ENCODE results near the gene ARHGAP42.

The ARHGAP42 gene

DNA sequence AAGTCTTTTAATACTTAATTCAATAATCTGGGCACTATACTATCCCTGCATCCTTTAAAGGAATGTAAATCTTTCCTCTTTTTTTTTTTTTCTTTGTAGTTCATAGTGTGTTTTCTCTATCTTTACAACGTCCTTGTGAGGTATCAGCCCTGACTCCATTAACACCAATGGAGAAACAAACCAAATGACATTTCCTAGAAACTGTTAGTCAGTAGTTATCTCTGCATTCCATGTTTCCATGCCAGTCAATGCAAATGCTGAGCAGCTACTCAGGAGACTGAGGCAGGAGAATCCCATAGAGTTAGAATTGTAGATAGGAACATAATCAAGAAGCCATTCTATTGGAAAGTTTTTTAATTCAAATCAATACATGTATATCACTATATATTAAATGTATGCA, 182.2 kb downstream of the ARHGAP42 start:
- Histone ChIP-seq H3K9me3 (ENCODE audit: control insufficient read depth, low read length) (no peaks in the 10 kb centered on the region), H3K36me3 (ENCODE audit: control insufficient read depth, insufficient read depth, low read length) (no peaks in the 10 kb centered on the region), H3K27ac (ENCODE audit: low read depth, low read length, severe bottlenecking) (no peak overlapping the region), H3K4me1 (ENCODE audit: control insufficient read depth, insufficient read depth, low read length, poor library complexity, severe bottlenecking) (peaks cover 4% of the 10 kb centered on the region), H3K4me3 (ENCODE audit: extremely low read depth, insufficient read depth, low read length, poor library complexity, severe bottlenecking) (no peak overlapping the region)
- WGBS, 2 experiments (ENCODE audit: insufficient coverage in 2 of 2), result no CpG with 5 or more reads among the region's 1 CpG

DNA sequence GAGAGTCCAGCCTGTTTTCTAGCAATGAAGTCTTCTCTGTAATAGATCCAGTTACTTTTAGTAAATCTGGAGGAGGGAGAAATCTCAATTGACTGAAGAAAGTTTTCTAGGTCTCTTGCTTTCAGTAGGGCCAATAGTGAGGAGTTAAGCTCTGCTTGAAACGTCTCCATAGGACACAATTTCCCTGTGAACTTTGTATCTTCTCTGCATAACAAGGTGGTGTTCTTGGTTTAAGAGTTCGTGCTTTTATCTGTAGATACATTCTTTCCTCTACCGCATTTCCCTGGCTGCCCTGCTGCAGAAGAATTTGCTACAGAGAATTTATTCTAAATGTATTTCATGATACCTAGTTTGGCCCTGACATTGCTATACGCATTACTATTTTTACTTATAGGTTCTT, 183.1 kb downstream of the ARHGAP42 start:
- Histone ChIP-seq H3K4me3 (ENCODE audit: extremely low read depth, insufficient read depth, low read length, poor library complexity, severe bottlenecking) (no peak overlapping the region), H3K27ac (ENCODE audit: low read depth, low read length, severe bottlenecking) (no peak overlapping the region), H3K9me3 (ENCODE audit: control insufficient read depth, low read length) (no peaks in the 10 kb centered on the region), H3K36me3 (ENCODE audit: control insufficient read depth, insufficient read depth, low read length) (no peaks in the 10 kb centered on the region), H3K4me1 (ENCODE audit: control insufficient read depth, insufficient read depth, low read length, poor library complexity, severe bottlenecking) (peaks cover 11% of the 10 kb centered on the region)
- 40% methylated on average over 1 of the region's 4 CpGs; no CpG with 5 or more reads in 1 of the 2 experiments for WGBS, 2 experiments (ENCODE audit: insufficient coverage in 2 of 2)

DNA sequence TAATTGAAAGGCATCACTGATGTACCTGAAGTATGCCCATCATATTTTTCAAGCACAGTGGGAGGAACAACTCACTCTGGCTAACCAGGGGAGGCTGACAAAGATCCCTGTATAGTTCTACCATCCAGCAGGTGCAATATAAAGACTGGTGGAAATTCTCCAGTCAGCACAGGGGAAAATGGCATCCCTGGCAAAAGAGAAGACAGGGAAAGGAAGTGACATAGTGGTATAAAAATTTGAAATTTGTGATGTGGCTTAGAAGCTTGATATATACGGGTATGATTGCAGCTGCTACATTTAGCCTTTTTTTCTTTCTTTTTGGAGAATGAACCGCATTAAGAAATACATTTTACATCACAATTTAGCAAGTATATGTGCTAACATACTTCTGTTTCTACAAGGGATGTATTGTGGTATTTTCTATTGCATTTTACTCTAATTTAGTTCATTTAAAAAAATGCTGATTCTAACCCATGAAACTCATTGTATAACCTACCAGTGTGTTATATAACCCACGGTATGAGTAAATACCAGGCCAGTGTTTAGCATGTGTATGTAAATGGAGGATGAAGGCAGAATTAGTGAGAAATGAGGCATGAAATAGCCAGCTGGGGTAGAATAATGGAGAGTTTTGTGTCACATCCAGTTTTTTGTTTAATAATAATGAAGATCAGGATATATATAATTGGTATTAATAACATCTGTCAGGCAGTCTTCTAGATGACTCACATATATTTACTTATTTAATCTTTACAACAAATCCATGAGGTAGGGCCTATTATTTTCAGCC, 186.1 kb downstream of the ARHGAP42 start:
- Histone ChIP-seq H3K4me1 (ENCODE audit: control insufficient read depth, insufficient read depth, low read length, poor library complexity, severe bottlenecking) (peaks cover 28% of the 10 kb centered on the region), H3K36me3 (ENCODE audit: control insufficient read depth, insufficient read depth, low read length) (no peaks in the 10 kb centered on the region), H3K4me3 (ENCODE audit: extremely low read depth, insufficient read depth, low read length, poor library complexity, severe bottlenecking) (no peak overlapping the region), H3K27ac (ENCODE audit: low read depth, low read length, severe bottlenecking) (no peak overlapping the region), H3K9me3 (ENCODE audit: control insufficient read depth, low read length) (no peaks in the 10 kb centered on the region)
- WGBS, 2 experiments (ENCODE audit: insufficient coverage in 2 of 2), result 100% methylated on average over 1 of the region's 3 CpGs; no CpG with 5 or more reads in 1 of the 2 experiments

DNA sequence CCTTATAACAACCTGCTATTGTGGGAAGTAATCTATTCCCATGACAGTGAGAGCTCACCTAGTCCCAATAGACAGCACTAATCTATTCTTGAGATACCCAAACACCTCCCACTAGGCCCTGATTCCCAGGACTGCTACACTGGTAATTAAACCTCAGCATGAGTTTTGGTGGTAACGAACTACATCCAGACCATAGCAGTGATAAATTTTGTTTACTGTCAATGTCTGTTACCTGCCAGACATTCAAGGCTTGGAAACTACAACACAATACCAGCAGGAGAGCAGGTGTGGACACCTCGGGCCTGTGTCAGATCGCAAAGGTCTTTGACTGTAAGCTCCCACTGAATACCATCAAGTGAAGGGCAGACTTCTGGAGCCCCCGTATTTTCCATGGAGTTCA, 187.1 kb downstream of the ARHGAP42 start:
- H3K4me1 ChIP-seq (ENCODE audit: control insufficient read depth, insufficient read depth, low read length, poor library complexity, severe bottlenecking), result peaks cover 28% of the 10 kb centered on the region
- 85 to 91% methylated on average over 2 to 4 of the region's 4 CpGs for WGBS, 2 experiments (ENCODE audit: insufficient coverage in 2 of 2)
- H3K4me3 ChIP-seq (ENCODE audit: extremely low read depth, insufficient read depth, low read length, poor library complexity, severe bottlenecking), result no peak overlapping the region
- no peaks in the 10 kb centered on the region for H3K36me3 ChIP-seq (ENCODE audit: control insufficient read depth, insufficient read depth, low read length)
- H3K9me3 ChIP-seq (ENCODE audit: control insufficient read depth, low read length), result no peaks in the 10 kb centered on the region
- H3K27ac ChIP-seq (ENCODE audit: low read depth, low read length, severe bottlenecking), result no peak overlapping the region

DNA sequence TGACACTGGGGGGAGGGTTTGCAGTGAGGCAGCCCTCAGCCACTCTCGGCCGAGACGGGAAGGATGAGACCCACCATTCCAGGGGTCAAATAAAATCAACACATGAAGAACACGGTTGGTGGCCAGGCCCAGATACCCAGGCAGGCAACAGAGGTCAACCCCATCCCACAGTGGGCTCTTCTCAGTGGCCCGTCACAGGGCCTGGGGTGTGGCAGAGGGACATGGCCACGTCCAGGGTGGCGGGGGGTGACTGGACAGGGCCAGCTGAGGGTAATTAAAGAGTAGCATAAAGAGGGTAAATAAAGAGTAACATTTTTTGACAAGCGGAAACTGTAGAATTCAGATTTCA, 188.4 kb downstream of the ARHGAP42 start:
- no peak overlapping the region for H3K4me3 ChIP-seq (ENCODE audit: extremely low read depth, insufficient read depth, low read length, poor library complexity, severe bottlenecking)
- H3K9me3 ChIP-seq (ENCODE audit: control insufficient read depth, low read length), result peaks cover 2% of the 10 kb centered on the region
- H3K27ac ChIP-seq (ENCODE audit: low read depth, low read length, severe bottlenecking), result no peak overlapping the region
- H3K4me1 ChIP-seq (ENCODE audit: control insufficient read depth, insufficient read depth, low read length, poor library complexity, severe bottlenecking), result peaks cover 28% of the 10 kb centered on the region
- 93 to 95% methylated on average over 6 to 8 of the region's 8 CpGs for WGBS, 2 experiments (ENCODE audit: insufficient coverage in 2 of 2)
- no peaks in the 10 kb centered on the region for H3K36me3 ChIP-seq (ENCODE audit: control insufficient read depth, insufficient read depth, low read length)

DNA sequence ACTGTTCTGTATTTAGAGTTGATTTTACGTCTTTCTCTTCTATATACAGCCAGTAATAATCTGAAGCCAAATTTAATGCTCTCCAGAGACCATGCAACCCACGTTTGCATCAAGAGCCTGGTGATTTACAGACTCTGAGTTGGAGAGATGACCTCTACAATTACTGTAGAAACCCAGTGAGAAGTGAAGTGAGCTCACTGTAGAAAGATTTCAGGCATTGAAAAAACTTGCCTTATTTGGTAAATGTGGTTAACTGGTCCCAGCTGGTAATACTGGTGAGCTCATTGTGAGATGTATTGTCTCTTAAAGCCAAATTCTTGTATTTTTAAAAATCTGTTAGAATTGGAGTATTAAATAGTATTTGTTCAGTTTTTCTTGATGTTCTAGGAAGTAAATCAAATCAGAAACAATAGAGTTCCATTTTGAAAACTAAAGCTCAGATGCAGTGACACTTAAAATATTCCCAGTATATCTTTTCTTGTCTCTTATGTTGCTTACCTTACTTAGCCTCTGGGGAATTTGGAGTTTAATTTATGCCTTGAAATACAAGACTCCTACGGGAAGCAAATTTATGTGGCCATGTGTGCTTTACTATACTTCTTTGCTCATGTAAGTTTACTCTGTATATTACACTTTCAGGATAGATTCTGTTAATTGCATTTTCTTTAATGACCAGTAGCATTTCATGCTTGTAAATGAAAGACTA, 189.9 kb downstream of the ARHGAP42 start:
- WGBS, 2 experiments (ENCODE audit: insufficient coverage in 2 of 2), result no CpG with 5 or more reads among the region's 3 CpGs
- peaks cover 28% of the 10 kb centered on the region for H3K4me1 ChIP-seq (ENCODE audit: control insufficient read depth, insufficient read depth, low read length, poor library complexity, severe bottlenecking)
- no peak overlapping the region for H3K4me3 ChIP-seq (ENCODE audit: extremely low read depth, insufficient read depth, low read length, poor library complexity, severe bottlenecking)
- H3K36me3 ChIP-seq (ENCODE audit: control insufficient read depth, insufficient read depth, low read length), result no peaks in the 10 kb centered on the region
- peaks cover 8% of the 10 kb centered on the region for H3K9me3 ChIP-seq (ENCODE audit: control insufficient read depth, low read length)
- peak overlapping the region; percentile 93 for H3K27ac ChIP-seq (ENCODE audit: low read depth, low read length, severe bottlenecking)

DNA sequence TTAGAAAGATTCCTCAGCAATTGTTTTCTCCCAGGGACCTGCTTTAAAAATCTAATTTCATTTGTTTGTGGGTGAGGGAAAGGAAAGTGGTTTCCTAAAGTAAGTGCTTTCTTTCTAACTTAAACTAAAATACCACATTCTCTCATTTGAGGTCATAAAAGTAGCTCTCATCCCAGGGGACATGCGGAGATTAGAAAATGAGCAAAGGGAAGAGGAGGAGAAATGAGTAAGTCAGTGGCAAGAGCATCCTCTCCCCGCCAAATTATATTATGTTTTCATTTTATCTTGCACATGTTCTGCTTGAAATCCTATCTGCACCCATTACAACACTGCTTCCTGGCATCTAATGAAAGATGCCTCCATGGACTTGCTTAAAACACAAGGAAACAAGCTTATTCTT, 191.4 kb downstream of the ARHGAP42 start:
- Histone ChIP-seq H3K4me1 (ENCODE audit: control insufficient read depth, insufficient read depth, low read length, poor library complexity, severe bottlenecking) (peaks cover 28% of the 10 kb centered on the region), H3K4me3 (ENCODE audit: extremely low read depth, insufficient read depth, low read length, poor library complexity, severe bottlenecking) (no peak overlapping the region), H3K36me3 (ENCODE audit: control insufficient read depth, insufficient read depth, low read length) (no peaks in the 10 kb centered on the region), H3K27ac (ENCODE audit: low read depth, low read length, severe bottlenecking) (no peak overlapping the region), H3K9me3 (ENCODE audit: control insufficient read depth, low read length) (peaks cover 8% of the 10 kb centered on the region)
- WGBS, 2 experiments (ENCODE audit: insufficient coverage in 2 of 2), result no CpG with 5 or more reads among the region's 2 CpGs

DNA sequence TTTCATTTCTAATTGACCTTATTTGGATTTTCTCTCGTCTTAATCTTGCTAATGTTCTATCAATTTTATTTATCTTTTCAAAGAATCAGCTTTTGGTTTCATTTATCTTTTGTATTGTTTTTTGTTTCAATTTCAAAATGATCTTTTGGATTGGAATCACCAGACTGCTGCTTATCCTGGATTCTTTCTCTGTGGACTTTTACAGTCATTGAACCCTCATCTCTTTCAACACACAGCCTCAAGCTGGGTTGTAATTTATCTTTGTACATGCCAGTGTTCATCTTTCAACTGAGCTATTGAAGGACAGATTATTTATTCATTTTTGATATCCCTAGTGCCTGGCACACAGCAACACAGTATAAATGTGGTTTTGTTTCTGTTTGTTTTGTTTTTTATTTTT, 195.9 kb downstream of the ARHGAP42 start:
- no peak overlapping the region for H3K4me3 ChIP-seq (ENCODE audit: extremely low read depth, insufficient read depth, low read length, poor library complexity, severe bottlenecking)
- peaks cover 8% of the 10 kb centered on the region for H3K9me3 ChIP-seq (ENCODE audit: control insufficient read depth, low read length)
- H3K4me1 ChIP-seq (ENCODE audit: control insufficient read depth, insufficient read depth, low read length, poor library complexity, severe bottlenecking), result no peaks in the 10 kb centered on the region
- no peak overlapping the region for H3K27ac ChIP-seq (ENCODE audit: low read depth, low read length, severe bottlenecking)
- no peaks in the 10 kb centered on the region for H3K36me3 ChIP-seq (ENCODE audit: control insufficient read depth, insufficient read depth, low read length)
- no CpG with 5 or more reads among the region's 1 CpG for WGBS, 2 experiments (ENCODE audit: insufficient coverage in 2 of 2)

DNA sequence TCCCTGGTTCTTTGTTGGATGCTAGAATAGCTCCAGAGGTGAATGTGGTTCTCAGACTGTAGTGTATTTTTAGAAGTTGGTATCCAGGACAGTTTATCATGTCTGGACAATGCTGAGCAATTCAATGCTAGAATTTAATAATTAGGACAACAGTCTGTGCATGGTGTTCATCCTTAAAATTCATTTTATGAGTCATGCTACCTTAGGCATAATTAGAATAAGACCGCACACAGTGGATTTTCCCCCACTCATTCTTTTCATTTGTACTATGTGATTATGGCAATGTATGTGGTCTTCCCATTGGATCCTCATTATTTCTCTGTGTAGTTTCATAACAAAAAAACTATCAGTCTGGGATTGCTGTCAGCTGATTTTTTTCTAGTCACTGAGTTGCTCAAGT, 196.7 kb downstream of the ARHGAP42 start:
- Histone ChIP-seq H3K4me3 (ENCODE audit: extremely low read depth, insufficient read depth, low read length, poor library complexity, severe bottlenecking) (no peak overlapping the region), H3K27ac (ENCODE audit: low read depth, low read length, severe bottlenecking) (no peak overlapping the region), H3K9me3 (ENCODE audit: control insufficient read depth, low read length) (peaks cover 8% of the 10 kb centered on the region), H3K4me1 (ENCODE audit: control insufficient read depth, insufficient read depth, low read length, poor library complexity, severe bottlenecking) (no peaks in the 10 kb centered on the region), H3K36me3 (ENCODE audit: control insufficient read depth, insufficient read depth, low read length) (no peaks in the 10 kb centered on the region)
- no CpG with 5 or more reads among the region's 1 CpG for WGBS, 2 experiments (ENCODE audit: insufficient coverage in 2 of 2)

DNA sequence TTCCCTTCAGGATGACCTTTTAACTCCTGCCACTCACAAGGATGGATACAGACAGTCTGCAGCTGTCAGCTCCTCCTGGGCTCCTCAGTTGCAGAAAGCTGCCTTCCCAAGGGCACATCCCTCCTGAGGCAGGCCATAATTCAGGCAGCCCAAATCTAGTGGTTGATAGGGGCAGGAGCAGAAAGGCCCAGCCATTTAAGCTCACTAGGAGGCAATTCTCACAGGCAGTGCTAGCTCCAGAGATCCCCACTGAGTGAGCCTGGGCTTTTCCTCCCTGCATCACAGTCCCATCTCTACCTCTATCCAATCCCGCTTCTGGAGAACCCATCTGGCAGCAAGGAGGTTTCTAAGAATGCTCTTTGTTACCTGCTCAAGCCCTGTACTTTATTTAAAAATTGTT, 200.6 kb downstream of the ARHGAP42 start:
- no peak overlapping the region for H3K4me3 ChIP-seq (ENCODE audit: extremely low read depth, insufficient read depth, low read length, poor library complexity, severe bottlenecking)

DNA sequence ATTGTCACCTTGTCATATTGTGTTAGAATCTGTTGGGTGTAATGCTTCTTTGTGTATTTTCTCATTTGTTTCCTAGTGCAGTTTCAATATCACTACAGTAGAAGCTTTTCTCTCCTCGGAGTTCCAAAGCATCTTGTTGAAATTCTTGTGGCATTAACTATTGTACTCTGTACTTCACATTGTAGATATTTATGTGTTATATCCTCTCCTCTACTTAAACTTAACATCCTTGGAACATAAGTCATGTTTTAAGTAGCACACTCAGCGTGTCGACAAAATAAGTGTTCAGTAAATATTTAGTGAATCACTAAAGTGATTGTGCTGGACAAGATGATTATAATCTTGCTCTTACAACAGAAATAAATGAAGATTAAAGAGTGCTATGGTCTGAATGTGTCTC, 201.7 kb downstream of the ARHGAP42 start:
- H3K36me3 ChIP-seq (ENCODE audit: control insufficient read depth, insufficient read depth, low read length), result no peaks in the 10 kb centered on the region
- no CpG with 5 or more reads among the region's 3 CpGs for WGBS, 2 experiments (ENCODE audit: insufficient coverage in 2 of 2)
- H3K4me3 ChIP-seq (ENCODE audit: extremely low read depth, insufficient read depth, low read length, poor library complexity, severe bottlenecking), result no peak overlapping the region
- H3K27ac ChIP-seq (ENCODE audit: low read depth, low read length, severe bottlenecking), result no peak overlapping the region
- no peaks in the 10 kb centered on the region for H3K9me3 ChIP-seq (ENCODE audit: control insufficient read depth, low read length)
- peaks cover 15% of the 10 kb centered on the region for H3K4me1 ChIP-seq (ENCODE audit: control insufficient read depth, insufficient read depth, low read length, poor library complexity, severe bottlenecking)

More for the DNA sequence above, 200.6 kb downstream of the ARHGAP42 start:
- Histone ChIP-seq H3K9me3 (ENCODE audit: control insufficient read depth, low read length) (no peaks in the 10 kb centered on the region), H3K36me3 (ENCODE audit: control insufficient read depth, insufficient read depth, low read length) (no peaks in the 10 kb centered on the region), H3K27ac (ENCODE audit: low read depth, low read length, severe bottlenecking) (no peak overlapping the region), H3K4me1 (ENCODE audit: control insufficient read depth, insufficient read depth, low read length, poor library complexity, severe bottlenecking) (peaks cover 15% of the 10 kb centered on the region)
- no CpG with 5 or more reads among the region's 1 CpG for WGBS, 2 experiments (ENCODE audit: insufficient coverage in 2 of 2)

All from mesodermal cell (in vitro differentiated cells).